ENCODE data around the gene TUBB1. TPM values are rescaled to one million over a fixed set of nuclear protein-coding genes. Genes with fewer than 3 reads are reported as not detected.

TUBB1 gene
- total RNA-seq, 1 experiment from 2014 or later = 0.35 TPM

- Histone ChIP-seq H2AFZ (no peak overlapping the region), H3K9me3 (ENCODE audit: insufficient read depth, low read depth) (no peaks in the 10 kb centered on the region), H3K4me2 (no peak overlapping the region), H3K36me3 (ENCODE audit: low read depth) (no peaks in the 10 kb centered on the region), H3F3A (ENCODE audit: insufficient read depth, low read depth) (peaks cover 22% of the 10 kb centered on the region), H3K4me3 (no peak overlapping the region), H3K4me1 (replicated peaks; ENCODE audit: insufficient read depth) (peaks cover 29% of the 10 kb centered on the region), H4K20me1 (ENCODE audit: insufficient read depth) (no peaks in the 10 kb centered on the region), H3K9me2 (ENCODE audit: insufficient read depth) (no peaks in the 10 kb centered on the region), H3K79me2 (ENCODE audit: low read depth) (no peaks in the 10 kb centered on the region), H3K27me3 (ENCODE audit: insufficient read depth, low read depth) (no peaks in the 10 kb centered on the region), H3K27ac (no peak overlapping the region)
- no TSS peak for BruUV-seq (replicated peaks)
- CTCF ChIA-PET = no interaction called here
- POLR2A ChIA-PET (ENCODE audit: unreplicated experiment) = no interaction called here
- DNase-seq = no peak
- intact Hi-C loops (cut with micrococcal nuclease; ENCODE audit: unreplicated experiment) = no loop called here
- no peak for TF ChIP-seq CTCF (conservative IDR thresholded peaks at IDR 0.05)
- TF ChIP-seq EZH2 (IDR thresholded peaks at IDR 0.05; ENCODE audit: low read depth) = no peak
Measured at GRCh38 chr20:59015411-59015810, 3.8 kb upstream of the TUBB1 start.

- Histone ChIP-seq H3K4me3 (no peak overlapping the region), H2AFZ (no peak overlapping the region), H3K9me2 (ENCODE audit: insufficient read depth) (no peaks in the 10 kb centered on the region), H3K27ac (no peak overlapping the region), H3K4me1 (replicated peaks; ENCODE audit: insufficient read depth) (peaks cover 29% of the 10 kb centered on the region), H3K27me3 (ENCODE audit: insufficient read depth, low read depth) (no peaks in the 10 kb centered on the region), H4K20me1 (ENCODE audit: insufficient read depth) (no peaks in the 10 kb centered on the region), H3K9me3 (ENCODE audit: insufficient read depth, low read depth) (no peaks in the 10 kb centered on the region), H3F3A (ENCODE audit: insufficient read depth, low read depth) (peaks cover 22% of the 10 kb centered on the region), H3K79me2 (ENCODE audit: low read depth) (no peaks in the 10 kb centered on the region), H3K36me3 (ENCODE audit: low read depth) (no peaks in the 10 kb centered on the region), H3K4me2 (no peak overlapping the region)
- CTCF ChIA-PET = no interaction called here
- intact Hi-C loops (cut with micrococcal nuclease; ENCODE audit: unreplicated experiment) = no loop called here
- TF ChIP-seq EZH2 (IDR thresholded peaks at IDR 0.05; ENCODE audit: low read depth) = no peak
- no peak for TF ChIP-seq CTCF (conservative IDR thresholded peaks at IDR 0.05)
- BruUV-seq (replicated peaks) = no TSS peak
- POLR2A ChIA-PET (ENCODE audit: unreplicated experiment) = no interaction called here
- no peak for DNase-seq
Measured at GRCh38 chr20:59015812-59016711, 3.2 kb upstream of the TUBB1 start.

- H3K9me3 ChIP-seq (ENCODE audit: insufficient read depth, low read depth) = no peaks in the 10 kb centered on the region
- H3F3A ChIP-seq (ENCODE audit: insufficient read depth, low read depth) = peaks cover 23% of the 10 kb centered on the region
- no peak overlapping the region for H3K4me3 ChIP-seq
- no peak overlapping the region for H3K4me2 ChIP-seq
- ChIA-PET POLR2A (ENCODE audit: unreplicated experiment) (no interaction called here), CTCF (no interaction called here)
- intact Hi-C loops (cut with micrococcal nuclease; ENCODE audit: unreplicated experiment) = no loop called here
- no peaks in the 10 kb centered on the region for H3K36me3 ChIP-seq (ENCODE audit: low read depth)
- no peak overlapping the region for H3K27ac ChIP-seq
- no TSS peak for BruUV-seq (replicated peaks)
- no peaks in the 10 kb centered on the region for H4K20me1 ChIP-seq (ENCODE audit: insufficient read depth)
- no peak overlapping the region for H2AFZ ChIP-seq
- no peak for DNase-seq
- peaks cover 29% of the 10 kb centered on the region for H3K4me1 ChIP-seq (replicated peaks; ENCODE audit: insufficient read depth)
- no peaks in the 10 kb centered on the region for H3K79me2 ChIP-seq (ENCODE audit: low read depth)
- TF ChIP-seq EZH2 (IDR thresholded peaks at IDR 0.05; ENCODE audit: low read depth) (no peak), CTCF (conservative IDR thresholded peaks at IDR 0.05) (no peak)
- no peaks in the 10 kb centered on the region for H3K27me3 ChIP-seq (ENCODE audit: insufficient read depth, low read depth)
- no peaks in the 10 kb centered on the region for H3K9me2 ChIP-seq (ENCODE audit: insufficient read depth)
Measured at GRCh38 chr20:59016795-59017492, 2.3 kb upstream of the TUBB1 start.
